GM12878 (cell line): ENCODE measurements around the gene ZER1. TPM values are rescaled to one million over a fixed set of nuclear protein-coding genes. Genes with fewer than 3 reads are reported as not detected.

Experiments
- BMI1 ChIP-seq: fragments of 450-650 bp; IDR thresholded peaks from 2 replicates; pipeline ENCODE4 v1.6.1; 2016; ENCODE audit warnings: mild to moderate bottlenecking, moderate library complexity, borderline replicate concordance
- CBFB ChIP-seq: IDR thresholded peaks from 2 replicates; pipeline ENCODE4 v1.6.1; 2016; ENCODE audit warnings: antibody characterized with exemption, low read depth
- CEBPB ChIP-seq, 2 experiments: fragments of 150-350 bp in 1 of 2; IDR thresholded peaks; 2 replicates each; pipeline ENCODE4 v1.6.1; 2012 to 2014; ENCODE audit warnings: low read depth in 2 of 2, low read length in 2 of 2, borderline replicate concordance in 1 of 2, inconsistent platforms in 1 of 2
- EED ChIP-seq: sonication (generic); IDR thresholded peaks from 2 replicates; pipeline ENCODE4 v1.6.1; 2016; ENCODE audit warnings: antibody characterized with exemption, low read depth
- ETV6 ChIP-seq, 2 experiments: fragments of 450-650 bp in 1 of 2; IDR thresholded peaks in 1 of 2; conservative IDR thresholded peaks in 1 of 2; 2 replicates each; pipeline ENCODE4 v1.6.1; 2014; ENCODE audit warnings: antibody characterized with exemption in 1 of 2, borderline replicate concordance in 1 of 2, low read depth in 1 of 2, mild to moderate bottlenecking in 1 of 2, moderate library complexity in 1 of 2
- EZH2 ChIP-seq: IDR thresholded peaks from 2 replicates; pipeline ENCODE4 v1.6.1; 2012; ENCODE audit warnings: low read depth, mild to moderate bottlenecking, control low read depth, inconsistent platforms, low read length, borderline replicate concordance; ENCODE audit not compliant: control insufficient read depth
- FOXK2 ChIP-seq: fragments of 450-650 bp; IDR thresholded peaks from 2 replicates; pipeline ENCODE4 v1.6.1; 2017; ENCODE audit warnings: mild to moderate bottlenecking, moderate library complexity
- HDGF ChIP-seq: fragments of 450-650 bp; IDR thresholded peaks from 2 replicates; pipeline ENCODE4 v1.6.1; 2016; ENCODE audit warnings: antibody characterized with exemption
- IKZF2 ChIP-seq, 2 experiments: fragments of 450-650 bp; IDR thresholded peaks; 2 replicates each; pipeline ENCODE4 v1.6.1; 2017; ENCODE audit warnings: mild to moderate bottlenecking in 2 of 2, moderate library complexity in 2 of 2
- KLF5 ChIP-seq: fragments of 450-650 bp; IDR thresholded peaks from 2 replicates; pipeline ENCODE4 v1.6.1; 2014; ENCODE audit warnings: mild to moderate bottlenecking; ENCODE audit not compliant: partially characterized antibody
- LARP7 ChIP-seq: fragments of 450-650 bp; IDR thresholded peaks from 2 replicates; pipeline ENCODE4 v1.6.1; 2017; ENCODE audit warnings: mild to moderate bottlenecking
- NFXL1 ChIP-seq: fragments of 450-650 bp; IDR thresholded peaks from 2 replicates; pipeline ENCODE4 v1.6.1; 2017; ENCODE audit warnings: antibody characterized with exemption, mild to moderate bottlenecking, borderline replicate concordance
- PML ChIP-seq: IDR thresholded peaks from 2 replicates; pipeline ENCODE4 v1.6.1; 2012; ENCODE audit warnings: low read length, inconsistent platforms
- POLR2AphosphoS5 ChIP-seq: IDR thresholded peaks from 2 replicates; pipeline ENCODE4 v1.6.1; 2011; ENCODE audit warnings: mild to moderate bottlenecking, low read length, inconsistent platforms
- RAD51 ChIP-seq: fragments of 450-650 bp; IDR thresholded peaks from 2 replicates; pipeline ENCODE4 v1.6.1; 2016; ENCODE audit warnings: moderate library complexity, mild to moderate bottlenecking, inconsistent platforms
- SMC3 ChIP-seq: IDR thresholded peaks from 2 replicates; pipeline ENCODE4 v1.6.1; 2011; ENCODE audit warnings: low read length, improper control_type of control experiment, borderline replicate concordance
- STAT1 ChIP-seq: fragments of 450-650 bp; conservative IDR thresholded peaks from 2 replicates; pipeline ENCODE4 v1.6.1; 2014; ENCODE audit warnings: antibody characterized with exemption, mild to moderate bottlenecking
- STAT3 ChIP-seq: IDR thresholded peaks from 2 replicates; pipeline ENCODE4 v1.6.1; 2011; ENCODE audit warnings: low read depth, low read length, improper control_type of control experiment
- TCF7 ChIP-seq: IDR thresholded peaks from 2 replicates; pipeline ENCODE4 v1.6.1; 2014; ENCODE audit warnings: antibody characterized with exemption, borderline replicate concordance
- YY1 ChIP-seq: IDR thresholded peaks from 2 replicates; pipeline ENCODE4 v1.6.1; 2011; ENCODE audit warnings: low read depth, mild to moderate bottlenecking, low read length
- polyA plus RNA-seq, 11 experiments: library from polyadenylated mRNA; depleted of rRNA in 4 of 11; unstranded in 6 of 11; stranded (reverse) in 5 of 11; fragments of >200 nt; fragmentation: Nextera tagmentation in 4 of 11; fragmentation: Illumina TruSeq in 1 of 11; extraction: Ambion mirVana in 4 of 11; extraction: Trizol in 1 of 11; gene quantifications; 1 replicate in 1 of 11; 2 replicates in 10 of 11; pipeline versions ENCODE4 v1.2.1 to v1.2.3, GENCODE V29; 2011 to 2016; ENCODE audit warnings: inconsistent platforms in 2 of 11, missing spikeins in 2 of 11, low read depth in 1 of 11
- total RNA-seq, 4 experiments: library from RNA; depleted of rRNA in 3 of 4; stranded (reverse); fragments of >200 nt in 3 of 4; fragmentation: Illumina TruSeq in 1 of 4; extraction: Trizol in 1 of 4; gene quantifications; 2 replicates each; pipeline versions ENCODE4 v1.2.1 to v1.2.3, GENCODE V29; 2013 to 2021
- TF ChIP-seq, protein P1 (sequence below): fragments of 450-650 bp; IDR thresholded peaks from 2 replicates; pipeline ENCODE4 v1.6.1; 2016; ENCODE audit warnings: mild to moderate bottlenecking
- TF ChIP-seq, protein P2 (sequence below): fragments of 450-650 bp; formaldehyde crosslinking; IDR thresholded peaks from 2 replicates; pipeline ENCODE4 v1.4.0; 2020; ENCODE audit warnings: mild to moderate bottlenecking, moderate library complexity
- TF ChIP-seq, protein P3 (sequence below): fragments of 450-650 bp; IDR thresholded peaks from 2 replicates; pipeline ENCODE4 v1.6.1; 2018; ENCODE audit warnings: borderline replicate concordance, mild to moderate bottlenecking; ENCODE audit not compliant: partially characterized antibody

Gene ZER1
- total and polyA plus RNA-seq, 10 of the 15 experiments (the other 5 are each of a cell fraction or from before 2014, with no cell fraction given): 0.32 to 16.9 (median 7.9) TPM

DNA sequence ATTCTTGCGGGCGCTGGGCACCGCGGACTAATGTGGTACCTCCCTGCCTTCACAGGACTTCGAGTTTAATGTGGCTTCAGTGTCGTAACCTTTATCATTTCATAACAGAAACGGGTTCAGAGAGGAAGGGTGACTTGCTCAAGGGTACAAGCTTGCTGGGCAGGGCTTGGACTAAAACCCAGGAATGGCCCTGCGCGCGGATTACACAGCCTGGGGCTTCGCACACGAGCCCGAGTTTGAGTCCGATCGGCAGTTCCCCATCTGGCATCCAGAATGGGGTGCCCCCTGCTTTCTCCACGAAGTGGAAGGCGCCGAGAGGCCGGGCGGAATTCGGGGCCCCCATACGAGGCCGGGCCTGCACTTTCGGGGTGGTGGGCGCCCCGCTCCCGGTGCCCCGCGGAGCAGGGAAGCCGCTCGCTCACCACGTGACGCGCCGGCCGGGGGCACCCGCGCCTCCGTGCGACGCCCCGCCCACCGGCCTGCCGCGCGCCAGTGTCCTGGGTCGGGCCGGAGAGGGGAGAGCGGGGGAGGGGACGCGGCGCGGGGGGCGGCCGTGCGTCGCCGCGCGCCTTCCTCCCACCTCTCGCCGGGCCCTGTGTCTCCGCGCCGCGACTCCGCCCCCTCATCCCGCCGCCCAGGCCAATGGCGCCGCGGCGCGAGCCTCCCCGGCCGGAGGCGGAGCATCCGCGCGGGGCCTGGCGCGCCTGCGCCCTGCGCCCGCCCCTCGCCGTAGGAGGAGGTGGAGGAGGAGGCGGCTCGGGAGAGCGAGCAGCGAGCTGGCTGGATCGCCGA lies 83.0 kb downstream of the ZER1 start, which contains the start of gene SET (continued):
- TF ChIP-seq RAD51 (peak; percentile 36; the same call in 1 of the 2 replicates), TCF7 (no peak), EZH2 (no peak), KLF5 (no peak), POLR2AphosphoS5 (peak; percentile 70; the same call in 1 of the 2 replicates), SMC3 (no peak; the same call in 1 of the 2 replicates), YY1 (peak; percentile 86), HDGF (no peak), IKZF2 (IDR thresholded peaks at IDR 0.05) (no peak), CBFB (no peak), STAT1 (no peak), LARP7 (peak; percentile 71), EED (no peak), CEBPB (IDR thresholded peaks at IDR 0.05; ENCODE audit: borderline replicate concordance in 1 of 2, low read depth in 2 of 2, low read length in 2 of 2) (no peak), NFXL1 (no peak), PML (no peak), ETV6 (conservative IDR thresholded peaks at IDR 0.05 in 1 of 2, IDR thresholded peaks at IDR 0.05 in 1 of 2; ENCODE audit: borderline replicate concordance in 1 of 2, low read depth in 1 of 2) (no peak), FOXK2 (no peak), STAT3 (no peak), BMI1 (no peak)
- TF ChIP-seq, protein P1, sequence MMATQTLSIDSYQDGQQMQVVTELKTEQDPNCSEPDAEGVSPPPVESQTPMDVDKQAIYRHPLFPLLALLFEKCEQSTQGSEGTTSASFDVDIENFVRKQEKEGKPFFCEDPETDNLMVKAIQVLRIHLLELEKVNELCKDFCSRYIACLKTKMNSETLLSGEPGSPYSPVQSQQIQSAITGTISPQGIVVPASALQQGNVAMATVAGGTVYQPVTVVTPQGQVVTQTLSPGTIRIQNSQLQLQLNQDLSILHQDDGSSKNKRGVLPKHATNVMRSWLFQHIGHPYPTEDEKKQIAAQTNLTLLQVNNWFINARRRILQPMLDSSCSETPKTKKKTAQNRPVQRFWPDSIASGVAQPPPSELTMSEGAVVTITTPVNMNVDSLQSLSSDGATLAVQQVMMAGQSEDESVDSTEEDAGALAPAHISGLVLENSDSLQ: no peak
- TF ChIP-seq, protein P2, sequence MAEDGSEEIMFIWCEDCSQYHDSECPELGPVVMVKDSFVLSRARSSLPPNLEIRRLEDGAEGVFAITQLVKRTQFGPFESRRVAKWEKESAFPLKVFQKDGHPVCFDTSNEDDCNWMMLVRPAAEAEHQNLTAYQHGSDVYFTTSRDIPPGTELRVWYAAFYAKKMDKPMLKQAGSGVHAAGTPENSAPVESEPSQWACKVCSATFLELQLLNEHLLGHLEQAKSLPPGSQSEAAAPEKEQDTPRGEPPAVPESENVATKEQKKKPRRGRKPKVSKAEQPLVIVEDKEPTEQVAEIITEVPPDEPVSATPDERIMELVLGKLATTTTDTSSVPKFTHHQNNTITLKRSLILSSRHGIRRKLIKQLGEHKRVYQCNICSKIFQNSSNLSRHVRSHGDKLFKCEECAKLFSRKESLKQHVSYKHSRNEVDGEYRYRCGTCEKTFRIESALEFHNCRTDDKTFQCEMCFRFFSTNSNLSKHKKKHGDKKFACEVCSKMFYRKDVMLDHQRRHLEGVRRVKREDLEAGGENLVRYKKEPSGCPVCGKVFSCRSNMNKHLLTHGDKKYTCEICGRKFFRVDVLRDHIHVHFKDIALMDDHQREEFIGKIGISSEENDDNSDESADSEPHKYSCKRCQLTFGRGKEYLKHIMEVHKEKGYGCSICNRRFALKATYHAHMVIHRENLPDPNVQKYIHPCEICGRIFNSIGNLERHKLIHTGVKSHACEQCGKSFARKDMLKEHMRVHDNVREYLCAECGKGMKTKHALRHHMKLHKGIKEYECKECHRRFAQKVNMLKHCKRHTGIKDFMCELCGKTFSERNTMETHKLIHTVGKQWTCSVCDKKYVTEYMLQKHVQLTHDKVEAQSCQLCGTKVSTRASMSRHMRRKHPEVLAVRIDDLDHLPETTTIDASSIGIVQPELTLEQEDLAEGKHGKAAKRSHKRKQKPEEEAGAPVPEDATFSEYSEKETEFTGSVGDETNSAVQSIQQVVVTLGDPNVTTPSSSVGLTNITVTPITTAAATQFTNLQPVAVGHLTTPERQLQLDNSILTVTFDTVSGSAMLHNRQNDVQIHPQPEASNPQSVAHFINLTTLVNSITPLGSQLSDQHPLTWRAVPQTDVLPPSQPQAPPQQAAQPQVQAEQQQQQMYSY (CRISPR knock-in tag): no peak
- TF ChIP-seq, protein P3, sequence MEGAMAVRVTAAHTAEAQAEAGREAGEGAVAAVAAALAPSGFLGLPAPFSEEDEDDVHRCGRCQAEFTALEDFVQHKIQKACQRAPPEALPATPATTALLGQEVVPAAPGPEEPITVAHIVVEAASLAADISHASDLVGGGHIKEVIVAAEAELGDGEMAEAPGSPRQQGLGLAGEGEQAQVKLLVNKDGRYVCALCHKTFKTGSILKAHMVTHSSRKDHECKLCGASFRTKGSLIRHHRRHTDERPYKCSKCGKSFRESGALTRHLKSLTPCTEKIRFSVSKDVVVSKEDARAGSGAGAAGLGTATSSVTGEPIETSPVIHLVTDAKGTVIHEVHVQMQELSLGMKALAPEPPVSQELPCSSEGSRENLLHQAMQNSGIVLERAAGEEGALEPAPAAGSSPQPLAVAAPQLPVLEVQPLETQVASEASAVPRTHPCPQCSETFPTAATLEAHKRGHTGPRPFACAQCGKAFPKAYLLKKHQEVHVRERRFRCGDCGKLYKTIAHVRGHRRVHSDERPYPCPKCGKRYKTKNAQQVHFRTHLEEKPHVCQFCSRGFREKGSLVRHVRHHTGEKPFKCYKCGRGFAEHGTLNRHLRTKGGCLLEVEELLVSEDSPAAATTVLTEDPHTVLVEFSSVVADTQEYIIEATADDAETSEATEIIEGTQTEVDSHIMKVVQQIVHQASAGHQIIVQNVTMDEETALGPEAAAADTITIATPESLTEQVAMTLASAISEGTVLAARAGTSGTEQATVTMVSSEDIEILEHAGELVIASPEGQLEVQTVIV: no peak
